Adrenal gland (tissue), 5 donors: ENCODE measurements around the gene SH3BGRL2.

Source experiments
- CTCF ChIP-seq, 6 experiments: fragments of 450-650 bp in 4 of 6; fragments of 200-600 bp in 2 of 6; sonication (generic) in 1 of 6; IDR thresholded peaks; 1 replicate in 5 of 6; 2 replicates in 1 of 6; pipeline versions ENCODE4 v1.5.1 to v1.8.0; 2016 to 2021; ENCODE audit warnings: antibody characterized with exemption in 6 of 6, mild to moderate bottlenecking in 2 of 6, moderate library complexity in 1 of 6
- POLR2A ChIP-seq, 2 donors: fragments of 450-650 bp; IDR thresholded peaks; one replicate each; pipeline ENCODE4 v1.6.1; 2017; ENCODE audit warnings: antibody characterized with exemption in 2 of 2, mild to moderate bottlenecking in 2 of 2, moderate library complexity in 1 of 2
- donor health status: DM: no; HTN: no; CAD: no.

- TF ChIP-seq CTCF (IDR thresholded peaks at IDR 0.05) = no peak
- TF ChIP-seq POLR2A (IDR thresholded peaks at IDR 0.05) = no peak
These were observed 66.3 kb downstream of the SH3BGRL2 start for GRCh38 chr6:79697430-79697829.
